ENCODE results near the gene PDK2.

The PDK2 gene

DNA sequence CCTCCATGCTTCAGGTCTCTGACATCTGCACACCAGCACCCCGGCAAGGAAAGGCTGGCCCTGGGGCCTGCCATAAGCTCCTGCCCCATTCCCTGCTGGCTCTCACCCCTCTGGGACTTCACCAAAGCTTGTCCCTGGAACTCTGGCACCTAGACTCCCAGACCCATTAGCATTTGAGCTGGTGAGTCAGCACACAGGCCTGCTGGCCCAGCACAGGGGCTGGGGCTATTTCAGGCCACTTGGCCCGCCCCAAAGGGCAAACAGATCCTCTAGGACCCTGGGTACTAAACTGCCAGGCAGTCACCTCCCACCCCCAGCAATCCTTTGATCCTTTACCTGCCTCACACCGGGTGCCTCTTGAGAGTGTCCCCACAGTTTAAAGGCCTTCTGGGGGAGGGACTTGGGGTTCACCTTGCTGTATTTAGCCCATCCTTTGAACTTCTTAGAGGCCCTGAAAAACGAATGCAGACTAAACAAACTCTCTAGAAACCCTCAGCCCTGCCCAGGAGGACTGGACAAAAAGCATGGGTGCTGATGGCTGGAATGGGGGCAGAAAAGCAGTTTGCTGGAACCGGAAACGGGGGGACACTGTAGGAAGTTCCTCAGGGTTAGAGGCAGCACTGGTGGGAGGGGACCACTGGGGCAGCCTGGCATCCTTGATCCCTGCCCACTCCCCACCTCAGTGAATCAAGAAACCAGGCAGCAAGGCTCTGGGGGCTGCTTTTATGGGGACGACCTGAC lies 38.0 kb downstream of the PDK2 start:
- Histone ChIP-seq H2AK5ac (ENCODE audit: low read length) (no peak overlapping the region), H3K79me2 (ENCODE audit: control insufficient read depth, insufficient read depth, low read length, poor library complexity) (peaks cover 2% of the 10 kb centered on the region), H3K4me1 (ENCODE audit: control insufficient read depth in 1 of 2, insufficient read depth in 2 of 2, low read length in 2 of 2) (peaks cover 25 to 32% of the 10 kb centered on the region in 2 experiments), H4K91ac (ENCODE audit: low read depth, low read length) (no peak overlapping the region), H3K36me3 (ENCODE audit: control insufficient read depth in 1 of 2, insufficient read depth in 2 of 2, low read length in 2 of 2) (peaks cover 38 to 39% of the 10 kb centered on the region in 2 experiments), H3K79me1 (ENCODE audit: low read length) (peaks cover 11% of the 10 kb centered on the region), H4K8ac (ENCODE audit: low read depth, low read length) (no peak overlapping the region), H3K9ac (ENCODE audit: low read length) (no peak overlapping the region), H3K9me3 (ENCODE audit: insufficient read depth, low read depth, low read length) (no peaks in the 10 kb centered on the region), H3K14ac (ENCODE audit: low read length) (no peak overlapping the region), H3K23ac (ENCODE audit: low read length) (no peak overlapping the region), H2BK120ac (ENCODE audit: insufficient read depth, low read length, poor library complexity) (no peak overlapping the region), H3K4me3 (ENCODE audit: low read depth, low read length) (no peak overlapping the region), H3K18ac (ENCODE audit: low read length) (no peak overlapping the region), H3K4me2 (ENCODE audit: low read length) (no peak overlapping the region), H3K4ac (ENCODE audit: low read depth, low read length) (no peak overlapping the region), H3K27ac (ENCODE audit: low read depth, low read length) (peak overlapping the region; percentile 6), H3K27me3 (ENCODE audit: insufficient read depth, low read length) (no peaks in the 10 kb centered on the region), H2BK12ac (ENCODE audit: low read length) (no peak overlapping the region), H4K12ac (ENCODE audit: low read depth, low read length) (no peak overlapping the region), H2BK5ac (ENCODE audit: low read depth, low read length, poor library complexity) (no peak overlapping the region), H2AFZ (ENCODE audit: insufficient read depth, low read length, poor library complexity) (no peak overlapping the region)
- no CpG with 5 or more reads among the region's 7 CpGs for WGBS (ENCODE audit: extremely low coverage, insufficient coverage, insufficient read length)
- DNase-seq = peak in 1 of 2 donors; percentile 29

DNA sequence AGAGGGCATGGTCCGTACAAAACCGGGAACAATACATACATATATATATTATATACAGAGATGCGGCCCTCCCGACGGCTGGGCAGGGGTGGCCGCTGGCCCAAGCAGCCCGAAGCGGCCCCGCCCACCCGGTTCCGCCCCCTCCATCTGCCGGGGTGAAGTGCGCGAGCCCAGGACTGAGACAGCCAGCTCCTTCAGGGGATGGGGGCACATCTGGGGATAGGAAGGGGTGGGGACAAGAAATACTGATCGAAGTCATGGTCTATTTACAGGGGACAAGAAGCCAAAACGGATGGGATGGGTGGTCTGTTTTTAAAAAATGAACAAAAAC lies 38.6 kb downstream of the PDK2 start:
- H3K27ac ChIP-seq (ENCODE audit: low read depth, low read length) = no peak overlapping the region
- H4K12ac ChIP-seq (ENCODE audit: low read depth, low read length) = no peak overlapping the region
- H3K18ac ChIP-seq (ENCODE audit: low read length) = no peak overlapping the region
- H3K4me3 ChIP-seq (ENCODE audit: low read depth, low read length) = no peak overlapping the region
- no peak for DNase-seq
- no peak overlapping the region for H3K14ac ChIP-seq (ENCODE audit: low read length)
- no peak overlapping the region for H2BK12ac ChIP-seq (ENCODE audit: low read length)
- peaks cover 9% of the 10 kb centered on the region for H3K79me1 ChIP-seq (ENCODE audit: low read length)
- H2BK120ac ChIP-seq (ENCODE audit: insufficient read depth, low read length, poor library complexity) = no peak overlapping the region
- H3K9me3 ChIP-seq (ENCODE audit: insufficient read depth, low read depth, low read length) = no peaks in the 10 kb centered on the region
- peaks cover 43 to 45% of the 10 kb centered on the region in 2 experiments for H3K36me3 ChIP-seq (ENCODE audit: control insufficient read depth in 1 of 2, insufficient read depth in 2 of 2, low read length in 2 of 2)
- peaks cover 20 to 28% of the 10 kb centered on the region in 2 experiments for H3K4me1 ChIP-seq (ENCODE audit: control insufficient read depth in 1 of 2, insufficient read depth in 2 of 2, low read length in 2 of 2)
- H3K27me3 ChIP-seq (ENCODE audit: insufficient read depth, low read length) = no peaks in the 10 kb centered on the region
- no peak overlapping the region for H3K9ac ChIP-seq (ENCODE audit: low read length)
- H2BK5ac ChIP-seq (ENCODE audit: low read depth, low read length, poor library complexity) = no peak overlapping the region
- peaks cover 2% of the 10 kb centered on the region for H3K79me2 ChIP-seq (ENCODE audit: control insufficient read depth, insufficient read depth, low read length, poor library complexity)
- H4K8ac ChIP-seq (ENCODE audit: low read depth, low read length) = no peak overlapping the region
- H2AFZ ChIP-seq (ENCODE audit: insufficient read depth, low read length, poor library complexity) = no peak overlapping the region
- H4K91ac ChIP-seq (ENCODE audit: low read depth, low read length) = no peak overlapping the region
- H2AK5ac ChIP-seq (ENCODE audit: low read length) = no peak overlapping the region
- no CpG with 5 or more reads among the region's 16 CpGs for WGBS (ENCODE audit: extremely low coverage, insufficient coverage, insufficient read length)
- H3K4ac ChIP-seq (ENCODE audit: low read depth, low read length) = no peak overlapping the region
- H3K4me2 ChIP-seq (ENCODE audit: low read length) = no peak overlapping the region
- no peak overlapping the region for H3K23ac ChIP-seq (ENCODE audit: low read length)

DNA sequence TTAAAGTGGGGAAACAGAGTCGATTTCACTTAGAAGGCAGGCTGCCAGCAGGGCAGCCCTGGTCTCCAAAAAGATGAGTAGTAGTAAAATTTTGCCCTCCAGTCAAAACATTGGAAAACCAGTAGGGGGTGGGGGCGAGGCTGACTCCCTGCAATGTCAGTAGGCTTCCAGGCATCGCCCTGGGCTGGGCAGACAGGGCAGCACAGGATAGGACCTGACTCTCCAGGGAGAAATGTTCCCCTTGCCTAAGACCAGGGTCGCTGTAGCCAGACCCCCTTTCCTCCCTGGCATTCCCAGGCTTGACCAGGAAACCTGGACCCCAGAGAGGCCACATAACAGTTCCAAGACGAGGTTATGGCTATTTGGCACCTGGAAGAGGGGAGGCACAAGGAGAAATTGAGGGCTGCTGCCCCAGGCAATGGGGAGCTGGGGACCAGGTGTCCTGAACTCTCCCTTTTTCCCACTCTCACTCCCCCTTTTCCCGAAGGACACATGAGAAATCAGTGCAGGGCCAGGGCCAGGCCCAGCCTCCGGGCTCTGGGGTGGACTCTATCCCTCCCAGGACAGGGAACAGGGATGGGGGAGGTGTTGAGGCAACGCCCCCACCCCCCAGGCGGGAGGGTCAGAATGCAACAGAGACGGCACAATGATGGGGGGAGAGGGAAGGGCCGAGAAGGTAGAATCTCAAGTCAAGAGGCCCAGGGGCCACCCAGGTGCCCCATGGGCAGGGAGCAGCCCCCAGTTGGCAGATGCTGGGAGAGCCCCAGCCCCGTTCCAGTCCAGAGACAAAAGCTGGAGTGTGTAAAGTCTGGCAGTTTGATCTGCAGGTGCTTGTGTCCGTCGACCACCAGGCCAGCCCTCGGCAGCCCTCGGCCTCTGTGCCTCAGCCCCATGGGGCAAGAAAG lies 39.3 kb downstream of the PDK2 start:
- no CpG with 5 or more reads among the region's 16 CpGs for WGBS (ENCODE audit: extremely low coverage, insufficient coverage, insufficient read length)
- H2BK5ac ChIP-seq (ENCODE audit: low read depth, low read length, poor library complexity) = no peak overlapping the region

DNA sequence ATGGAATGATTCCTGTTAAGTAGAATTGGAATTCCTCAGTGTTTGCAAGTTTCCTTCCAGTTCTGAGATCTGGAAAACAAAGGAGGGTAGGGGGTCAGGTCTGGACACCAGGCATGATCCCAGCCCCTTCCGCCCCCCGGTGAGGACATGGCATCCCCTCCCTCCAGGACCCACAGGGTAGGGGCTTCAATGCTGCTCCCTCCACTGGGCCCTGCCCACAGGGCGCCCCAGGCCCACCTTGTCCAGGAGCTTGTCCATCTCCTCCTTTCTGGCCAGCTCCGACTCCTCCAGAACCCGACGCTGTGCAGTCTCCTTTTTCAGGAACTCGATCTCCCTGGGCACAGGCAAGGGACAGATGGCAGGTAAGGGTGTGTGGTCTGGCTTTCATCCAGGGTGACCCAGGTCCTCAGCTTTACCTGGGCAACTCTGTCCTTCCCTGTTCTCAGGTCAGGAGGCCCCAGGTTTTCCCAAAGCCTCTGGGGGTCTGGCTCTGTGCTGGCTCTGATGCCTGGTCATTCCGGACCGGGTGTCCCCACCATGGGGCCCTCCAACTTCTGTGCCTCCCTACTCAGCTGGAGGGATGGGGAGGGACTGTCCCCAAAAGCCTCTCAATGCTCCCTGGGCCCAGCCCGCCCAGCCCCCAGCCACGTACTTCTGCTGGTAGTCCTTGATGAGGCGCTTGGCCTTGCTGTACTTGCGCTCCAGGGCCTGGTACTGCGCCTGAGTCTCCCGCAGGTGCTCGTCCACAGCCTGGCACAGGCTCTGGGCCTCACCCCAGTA lies 40.4 kb downstream of the PDK2 start:
- no peak overlapping the region for H2AK5ac ChIP-seq (ENCODE audit: low read length)
- no CpG with 5 or more reads among the region's 16 CpGs for WGBS (ENCODE audit: extremely low coverage, insufficient coverage, insufficient read length)
- no peak for DNase-seq
- no peak overlapping the region for H2BK12ac ChIP-seq (ENCODE audit: low read length)
- peaks cover 13 to 24% of the 10 kb centered on the region in 2 experiments for H3K4me1 ChIP-seq (ENCODE audit: control insufficient read depth in 1 of 2, insufficient read depth in 2 of 2, low read length in 2 of 2)
- no peak overlapping the region for H3K23ac ChIP-seq (ENCODE audit: low read length)
- H2BK120ac ChIP-seq (ENCODE audit: insufficient read depth, low read length, poor library complexity) = no peak overlapping the region
- no peak overlapping the region for H3K27ac ChIP-seq (ENCODE audit: low read depth, low read length)
- H3K9ac ChIP-seq (ENCODE audit: low read length) = no peak overlapping the region
- H4K8ac ChIP-seq (ENCODE audit: low read depth, low read length) = no peak overlapping the region
- no peaks in the 10 kb centered on the region for H3K9me3 ChIP-seq (ENCODE audit: insufficient read depth, low read depth, low read length)
- H3K4me2 ChIP-seq (ENCODE audit: low read length) = no peak overlapping the region
- peaks cover 59% of the 10 kb centered on the region in 2 experiments for H3K36me3 ChIP-seq (ENCODE audit: control insufficient read depth in 1 of 2, insufficient read depth in 2 of 2, low read length in 2 of 2)
- no peak overlapping the region for H3K14ac ChIP-seq (ENCODE audit: low read length)
- H4K12ac ChIP-seq (ENCODE audit: low read depth, low read length) = no peak overlapping the region
- H2AFZ ChIP-seq (ENCODE audit: insufficient read depth, low read length, poor library complexity) = no peak overlapping the region
- H3K27me3 ChIP-seq (ENCODE audit: insufficient read depth, low read length) = no peaks in the 10 kb centered on the region
- no peak overlapping the region for H3K4me3 ChIP-seq (ENCODE audit: low read depth, low read length)
- no peak overlapping the region for H4K91ac ChIP-seq (ENCODE audit: low read depth, low read length)
- H3K4ac ChIP-seq (ENCODE audit: low read depth, low read length) = no peak overlapping the region
- H3K79me2 ChIP-seq (ENCODE audit: control insufficient read depth, insufficient read depth, low read length, poor library complexity) = no peaks in the 10 kb centered on the region
- no peak overlapping the region for H2BK5ac ChIP-seq (ENCODE audit: low read depth, low read length, poor library complexity)
- no peak overlapping the region for H3K18ac ChIP-seq (ENCODE audit: low read length)
- H3K79me1 ChIP-seq (ENCODE audit: low read length) = peaks cover 2% of the 10 kb centered on the region

More for the DNA sequence above, 39.3 kb downstream of the PDK2 start:
- H4K91ac ChIP-seq (ENCODE audit: low read depth, low read length) = no peak overlapping the region
- H3K4me2 ChIP-seq (ENCODE audit: low read length) = no peak overlapping the region
- no peak overlapping the region for H3K18ac ChIP-seq (ENCODE audit: low read length)
- no peak overlapping the region for H3K4ac ChIP-seq (ENCODE audit: low read depth, low read length)
- peaks cover 2% of the 10 kb centered on the region for H3K79me2 ChIP-seq (ENCODE audit: control insufficient read depth, insufficient read depth, low read length, poor library complexity)
- no peaks in the 10 kb centered on the region for H3K9me3 ChIP-seq (ENCODE audit: insufficient read depth, low read depth, low read length)
- no peak overlapping the region for H2AK5ac ChIP-seq (ENCODE audit: low read length)
- H3K23ac ChIP-seq (ENCODE audit: low read length) = no peak overlapping the region
- H3K9ac ChIP-seq (ENCODE audit: low read length) = no peak overlapping the region
- H3K36me3 ChIP-seq (ENCODE audit: control insufficient read depth in 1 of 2, insufficient read depth in 2 of 2, low read length in 2 of 2) = peaks cover 50 to 52% of the 10 kb centered on the region in 2 experiments
- H3K27me3 ChIP-seq (ENCODE audit: insufficient read depth, low read length) = no peaks in the 10 kb centered on the region
- no peak overlapping the region for H4K12ac ChIP-seq (ENCODE audit: low read depth, low read length)
- no peak overlapping the region for H2AFZ ChIP-seq (ENCODE audit: insufficient read depth, low read length, poor library complexity)
- peaks cover 16 to 23% of the 10 kb centered on the region in 2 experiments for H3K4me1 ChIP-seq (ENCODE audit: control insufficient read depth in 1 of 2, insufficient read depth in 2 of 2, low read length in 2 of 2)
- DNase-seq = no peak
- no peak overlapping the region for H3K27ac ChIP-seq (ENCODE audit: low read depth, low read length)
- H3K4me3 ChIP-seq (ENCODE audit: low read depth, low read length) = no peak overlapping the region
- no peak overlapping the region for H3K14ac ChIP-seq (ENCODE audit: low read length)
- H2BK120ac ChIP-seq (ENCODE audit: insufficient read depth, low read length, poor library complexity) = no peak overlapping the region
- H2BK12ac ChIP-seq (ENCODE audit: low read length) = no peak overlapping the region
- H4K8ac ChIP-seq (ENCODE audit: low read depth, low read length) = no peak overlapping the region
- H3K79me1 ChIP-seq (ENCODE audit: low read length) = peaks cover 6% of the 10 kb centered on the region

Measured in trophoblast cell (in vitro differentiated cells and primary cell).